Psoas muscle (tissue), 8 donors: ENCODE data around the gene CYP20A1. TPM values are rescaled to one million over a fixed set of nuclear protein-coding genes. Genes with fewer than 3 reads are reported as not detected.
"Not testable (repeated sequence)": the region's sequence is repeated elsewhere in the genome, so short reads cannot be mapped to it uniquely, and the experiment has no call there.

Experiments used
- ATAC-seq, 4 donors: fragments of 200-7000 bp; cut with Tn5 transposase; one replicate each; pipeline ENCODE4 v1.9.1; 2020; ENCODE audit warnings: moderate library complexity in 3 of 4, mild to moderate bottlenecking in 2 of 4
- DNase-seq, 2 donors: peaks; one replicate each; pipeline ENCODE4 v3.0.0-alpha.2; 2020
- H3K27ac ChIP-seq: fragments of 200-600 bp; one replicate; pipeline ENCODE4 v1.8.0; 2022
- H3K27me3 ChIP-seq, 3 donors: fragments of 200-600 bp in 1 of 3; one replicate each; pipeline versions ENCODE4 v1.6.1 to v1.8.0; 2013 to 2022; ENCODE audit warnings: low read length in 2 of 3, mild to moderate bottlenecking in 2 of 3, moderate library complexity in 1 of 3; ENCODE audit not compliant: insufficient read depth in 3 of 3
- H3K36me3 ChIP-seq, 2 donors: fragments of 200-600 bp in 1 of 2; one replicate each; pipeline versions ENCODE4 v1.6.1 to v1.8.0; 2013 to 2022; ENCODE audit warnings: low read depth in 1 of 2, mild to moderate bottlenecking in 1 of 2, moderate library complexity in 1 of 2; ENCODE audit not compliant: insufficient read depth in 1 of 2
- H3K4me1 ChIP-seq: fragments of 200-600 bp; one replicate; pipeline ENCODE4 v1.8.0; 2022
- H3K4me3 ChIP-seq: fragments of 200-600 bp; one replicate; pipeline ENCODE4 v1.8.0; 2022; ENCODE audit warnings: mild to moderate bottlenecking
- H3K9me3 ChIP-seq: fragments of 200-600 bp; one replicate; pipeline ENCODE4 v1.8.0; 2022
- WGBS, 3 donors: extraction: QIAGEN DNeasy Blood & Tissue Kit; methylation state at CpG; one replicate each; pipeline versions ENCODE4 v1.1.6 to v1.1.7; 2013; 5-methylcytosine and 5-hydroxymethylcytosine counted together
- intact Hi-C, 2 donors: fragments of 100-400 bp; cut with DNase I; formaldehyde crosslinking; loops; one replicate each; pipeline versions ENCODE4 v1.11.0 to v1.14.2; 2022
- polyA plus RNA-seq, 3 donors: library from polyadenylated mRNA; stranded (reverse); fragments of 200-250 nt; gene quantifications; one replicate each; pipeline ENCODE4 v1.2.3, GENCODE V29; 2013
- total RNA-seq, 4 donors: library from RNA; stranded (reverse); fragmentation: NEBNext Ultra II Directional in 2 of 4; extraction: Animal tissue kit (Norgen Biotek cat#: 25700) in 2 of 4; gene quantifications; one replicate each; pipeline versions ENCODE4 v1.2.1 to v1.2.4, GENCODE V29; 2021 to 2023
- TF ChIP-seq, protein P1 (sequence below): fragments of 200-600 bp; IDR thresholded peaks from one replicate; pipeline ENCODE4 v1.8.0; 2022; ENCODE audit warnings: antibody characterized with exemption
- donor health status: healthy with polysubstance abuse.
- donor health status: DM: no; HTN: no; CAD: no; lungs with moderate emphysema.
- donor health status: Bipolar disorder and iron deficiency.
- donor health status: healthy.
- donor health status: DM: yes; HTN: yes; CAD: no.
- donor health status: DM: no; HTN: no; CAD: no.
- donor health status: DM: no; HTN: no; CAD: no.
- donor health status: DM: yes; HTN: yes; CAD: no.

The CYP20A1 gene
- total and polyA plus RNA-seq, 7 donors: 5.5 to 13.7 (median 9.5) TPM

DNA sequence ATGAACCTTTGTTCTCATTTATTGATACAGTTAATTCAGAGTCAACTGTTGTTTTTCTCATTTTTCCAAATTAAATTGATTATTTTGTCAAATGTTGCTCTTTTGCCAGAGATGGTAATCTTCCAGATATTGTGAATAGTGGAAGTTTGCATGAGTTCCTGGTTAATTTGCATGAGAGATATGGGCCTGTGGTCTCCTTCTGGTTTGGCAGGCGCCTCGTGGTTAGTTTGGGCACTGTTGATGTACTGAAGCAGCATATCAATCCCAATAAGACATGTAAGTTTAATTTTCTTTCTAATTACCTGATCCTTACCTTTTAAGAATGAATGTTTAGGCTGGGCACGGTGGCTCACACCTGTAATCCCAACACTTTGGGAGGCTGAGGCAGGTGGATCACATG lies 7.8 kb downstream of the CYP20A1 start:
- no peaks in the 10 kb centered on the region for H3K27me3 ChIP-seq
- no peak overlapping the region for H3K4me3 ChIP-seq
- H3K36me3 ChIP-seq: peaks cover 0 to 91% of the 10 kb centered on the region in 2 donors
- no peaks in the 10 kb centered on the region for H3K4me1 ChIP-seq
- ATAC-seq: no peak
- intact Hi-C loops: no loop called here
- H3K27ac ChIP-seq: no peak overlapping the region
- no peaks in the 10 kb centered on the region for H3K9me3 ChIP-seq
- TF ChIP-seq, protein P1, sequence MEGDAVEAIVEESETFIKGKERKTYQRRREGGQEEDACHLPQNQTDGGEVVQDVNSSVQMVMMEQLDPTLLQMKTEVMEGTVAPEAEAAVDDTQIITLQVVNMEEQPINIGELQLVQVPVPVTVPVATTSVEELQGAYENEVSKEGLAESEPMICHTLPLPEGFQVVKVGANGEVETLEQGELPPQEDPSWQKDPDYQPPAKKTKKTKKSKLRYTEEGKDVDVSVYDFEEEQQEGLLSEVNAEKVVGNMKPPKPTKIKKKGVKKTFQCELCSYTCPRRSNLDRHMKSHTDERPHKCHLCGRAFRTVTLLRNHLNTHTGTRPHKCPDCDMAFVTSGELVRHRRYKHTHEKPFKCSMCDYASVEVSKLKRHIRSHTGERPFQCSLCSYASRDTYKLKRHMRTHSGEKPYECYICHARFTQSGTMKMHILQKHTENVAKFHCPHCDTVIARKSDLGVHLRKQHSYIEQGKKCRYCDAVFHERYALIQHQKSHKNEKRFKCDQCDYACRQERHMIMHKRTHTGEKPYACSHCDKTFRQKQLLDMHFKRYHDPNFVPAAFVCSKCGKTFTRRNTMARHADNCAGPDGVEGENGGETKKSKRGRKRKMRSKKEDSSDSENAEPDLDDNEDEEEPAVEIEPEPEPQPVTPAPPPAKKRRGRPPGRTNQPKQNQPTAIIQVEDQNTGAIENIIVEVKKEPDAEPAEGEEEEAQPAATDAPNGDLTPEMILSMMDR: no peak
- 95 to 97% (median 96%) methylated on average over 3 of the region's 3 CpGs for WGBS, 3 donors
- no peak for DNase-seq

DNA sequence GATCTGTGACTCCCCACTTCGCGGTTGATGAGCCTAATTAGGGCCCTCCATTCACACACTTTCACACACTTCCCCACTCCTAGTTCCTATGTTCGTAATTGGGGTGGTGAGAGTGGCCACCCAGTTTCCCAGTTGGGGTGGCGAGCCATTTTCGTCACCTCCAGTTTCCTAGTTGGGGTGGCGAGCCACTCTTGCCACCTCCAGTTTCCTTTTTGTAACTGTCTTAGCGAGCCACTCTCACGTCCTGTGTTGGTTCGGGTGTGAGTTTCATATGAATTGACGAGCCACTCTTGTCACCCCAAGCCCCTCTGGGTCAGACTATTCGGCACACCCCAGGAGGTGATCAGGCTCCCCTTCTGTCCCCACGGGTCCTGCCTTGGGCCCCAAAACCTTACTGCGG lies 14.0 kb downstream of the CYP20A1 start:
- Histone ChIP-seq H3K4me3 (no peak overlapping the region), H3K36me3 (peaks cover 4 to 93% of the 10 kb centered on the region in 2 donors), H3K9me3 (no peaks in the 10 kb centered on the region), H3K27me3 (no peaks in the 10 kb centered on the region), H3K27ac (no peak overlapping the region), H3K4me1 (no peaks in the 10 kb centered on the region)
- DNase-seq: no peak
- intact Hi-C loops: no loop called here
- TF ChIP-seq, protein P1: no peak
- ATAC-seq: no peak
- 96 to 99% (median 98%) methylated on average over 13 of the region's 13 CpGs for WGBS, 3 donors

DNA sequence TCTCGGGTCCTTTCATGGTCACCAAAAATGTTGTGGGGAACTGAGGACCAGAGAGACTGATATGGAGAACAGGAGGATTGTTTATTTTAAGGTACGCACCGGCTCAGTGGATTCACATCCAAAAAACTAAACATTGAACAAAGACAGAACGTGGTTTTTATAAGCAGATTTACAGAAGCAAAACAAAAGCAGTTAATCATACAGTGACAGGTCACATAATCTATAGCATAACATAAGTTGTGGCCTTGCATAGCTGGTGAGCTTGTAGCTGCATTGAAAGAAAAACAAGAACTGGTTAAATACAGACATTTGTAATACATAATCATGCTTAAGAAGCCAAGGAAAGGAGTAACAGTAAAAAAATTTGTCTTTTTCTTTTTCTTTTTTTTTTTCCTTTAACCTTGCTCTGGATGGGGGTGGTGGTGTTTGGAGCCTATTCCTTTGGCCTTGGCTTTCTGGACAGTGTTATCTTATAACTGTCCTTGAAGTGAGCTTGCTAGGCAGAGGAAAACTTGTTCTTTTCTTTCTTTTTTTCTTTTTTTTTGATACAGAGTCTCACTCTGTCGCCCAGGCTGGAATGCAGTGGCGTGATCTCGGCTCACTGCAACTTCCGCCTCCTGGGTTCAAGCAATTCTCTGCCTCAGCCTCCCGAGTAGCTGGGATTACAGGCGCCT lies 14.7 kb downstream of the CYP20A1 start:
- H3K4me3 ChIP-seq, H3K27ac ChIP-seq, H3K9me3 ChIP-seq, DNase-seq, H3K27me3 ChIP-seq, ATAC-seq, intact Hi-C loops, H3K4me1 ChIP-seq: not testable (repeated sequence)
- 84 to 92% (median 84%) methylated on average over 10 of the region's 10 CpGs for WGBS, 3 donors
- peaks cover 4 to 94% of the 10 kb centered on the region in 2 donors for H3K36me3 ChIP-seq

DNA sequence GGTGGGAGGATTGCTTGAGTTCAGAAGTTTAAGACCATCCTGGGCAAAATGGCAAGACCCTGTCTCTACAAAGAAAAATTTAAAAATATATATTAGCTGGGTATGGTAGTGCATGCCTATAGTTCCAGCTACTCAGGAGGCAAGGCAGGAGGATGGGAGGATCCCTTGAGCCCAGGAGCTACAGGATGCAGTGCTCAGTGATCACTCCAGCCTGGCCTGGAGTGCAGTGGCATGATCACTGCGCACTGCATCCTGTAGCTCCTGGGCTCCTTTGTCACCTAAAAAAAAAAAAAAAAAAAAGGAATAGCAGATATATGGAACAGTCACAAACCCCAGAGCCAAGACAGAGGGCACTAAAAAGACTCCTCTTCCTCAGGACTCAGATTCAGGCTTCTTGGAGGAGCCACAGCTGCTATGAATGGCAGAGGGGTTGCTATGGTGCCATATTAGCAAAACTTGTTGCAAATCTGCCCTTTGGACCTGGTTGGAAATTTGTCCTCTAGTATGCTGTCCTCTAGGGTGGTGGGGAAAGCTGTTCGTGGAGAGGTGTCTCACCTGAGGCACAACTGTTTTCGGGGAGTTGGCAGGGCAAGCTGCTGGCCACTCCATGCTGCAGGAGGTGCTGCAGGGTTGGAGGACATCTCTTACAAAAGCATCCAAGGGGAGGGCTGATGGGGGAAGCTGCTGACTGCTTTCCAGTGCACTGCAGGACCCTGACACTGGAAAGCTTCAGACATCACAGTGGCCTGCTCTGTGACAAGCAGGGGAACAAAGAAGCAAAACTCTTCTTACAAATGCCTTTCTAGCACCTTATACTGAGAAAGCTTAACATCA lies 22.7 kb downstream of the CYP20A1 start:
- 89 to 92% (median 92%) methylated on average over 3 of the region's 3 CpGs for WGBS, 3 donors
- H3K4me3 ChIP-seq: no peak overlapping the region
- H3K36me3 ChIP-seq: peaks cover 0 to 74% of the 10 kb centered on the region in 2 donors
- H3K4me1 ChIP-seq: no peaks in the 10 kb centered on the region
- TF ChIP-seq, protein P1: no peak
- no peaks in the 10 kb centered on the region for H3K9me3 ChIP-seq
- DNase-seq: no peak
- no peak overlapping the region for H3K27ac ChIP-seq
- H3K27me3 ChIP-seq: no peaks in the 10 kb centered on the region
- no peak for ATAC-seq
- intact Hi-C loops: no loop called here

DNA sequence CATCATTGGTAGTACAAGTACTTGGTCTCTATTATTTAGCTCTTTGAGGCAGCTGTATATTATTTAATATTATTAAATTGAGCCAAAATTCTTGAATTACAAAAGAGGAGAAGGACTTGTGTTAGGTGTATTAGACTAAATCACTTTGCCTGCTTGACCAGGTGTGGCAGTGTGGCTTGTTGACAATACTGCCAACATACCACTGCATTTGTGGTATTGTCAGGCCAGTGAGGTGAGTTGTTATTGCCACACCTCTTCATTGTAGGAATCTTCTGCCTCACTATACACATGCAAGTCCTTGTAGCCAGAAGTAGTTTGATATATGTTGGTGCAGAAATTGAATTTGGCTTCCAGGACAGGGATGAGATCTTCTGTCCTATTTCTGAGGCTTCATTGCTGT lies 40.5 kb downstream of the CYP20A1 start:
- H3K4me1 ChIP-seq: no peaks in the 10 kb centered on the region
- intact Hi-C loops: no loop called here
- H3K27me3 ChIP-seq: no peaks in the 10 kb centered on the region
- no peaks in the 10 kb centered on the region for H3K9me3 ChIP-seq
- no peak overlapping the region for H3K4me3 ChIP-seq
- DNase-seq (no peak), ATAC-seq (no peak)
- TF ChIP-seq, protein P1: no peak
- H3K27ac ChIP-seq: no peak overlapping the region
- peaks cover 7 to 94% of the 10 kb centered on the region in 2 donors for H3K36me3 ChIP-seq
